Ovary (tissue), 9 donors: ENCODE data around the gene RHOBTB1. TPM values are rescaled to one million over a fixed set of nuclear protein-coding genes. Genes with fewer than 3 reads are reported as not detected.

Experiments
- DNase-seq, 5 donors: peaks; one replicate each; pipeline ENCODE4 v3.0.0-alpha.2; 2019 to 2020
- H3K27ac ChIP-seq, 2 donors: fragments of 200-600 bp; one replicate each; pipeline versions ENCODE4 v1.5.1 to v1.8.0; 2019 to 2022
- H3K27me3 ChIP-seq: fragments of 200-600 bp; one replicate; pipeline ENCODE4 v1.8.0; 2022
- H3K36me3 ChIP-seq: fragments of 200-600 bp; sonication (generic); one replicate; pipeline ENCODE4 v1.5.1; 2019
- H3K4me1 ChIP-seq: one replicate; pipeline ENCODE4 v1.8.1; 2013; ENCODE audit warnings: mild to moderate bottlenecking, moderate library complexity; ENCODE audit not compliant: insufficient read depth
- H3K4me3 ChIP-seq: fragments of 200-600 bp; sonication (generic); one replicate; pipeline ENCODE4 v1.5.1; 2017
- H3K9me3 ChIP-seq, 2 donors: fragments of 200-600 bp in 1 of 2; sonication (generic) in 1 of 2; one replicate each; pipeline versions ENCODE4 v1.5.1 to v1.8.1; 2013 to 2019; ENCODE audit warnings: mild to moderate bottlenecking in 1 of 2, moderate library complexity in 1 of 2
- EP300 ChIP-seq: sonication (generic); formaldehyde crosslinking; IDR thresholded peaks from one replicate; pipeline ENCODE4 v1.6.1; 2017; ENCODE audit warnings: antibody characterized with exemption
- POLR2A ChIP-seq: fragments of 450-650 bp; IDR thresholded peaks from one replicate; pipeline ENCODE4 v1.6.1; 2017; ENCODE audit warnings: antibody characterized with exemption, mild to moderate bottlenecking, moderate library complexity
- WGBS, 3 donors: extraction: QIAGEN DNeasy Blood & Tissue Kit in 1 of 3; methylation state at CpG; one replicate each; pipeline versions ENCODE4 v1.1.5 to v1.1.7; 2013 to 2017; 5-methylcytosine and 5-hydroxymethylcytosine counted together
- intact Hi-C, 4 donors: fragments of 100-400 bp; cut with DNase I; formaldehyde crosslinking; loops; one replicate each; pipeline versions ENCODE4 v1.11.0 to v1.15.1; 2022 to 2023
- polyA plus RNA-seq, 2 donors: library from polyadenylated mRNA; stranded (reverse); fragments of 200-250 nt in 1 of 2; fragments of 350-450 nt in 1 of 2; fragmentation: Illumina TruSeq in 1 of 2; extraction: RNeasy Lipid Tissue Mini Kit (QIAGEN cat#74804) in 1 of 2; gene quantifications; one replicate each; pipeline ENCODE4 v1.2.3, GENCODE V29; 2013 to 2014
- total RNA-seq, 7 donors: library from RNA; depleted of rRNA in 2 of 7; stranded (reverse); fragments of >200 nt in 2 of 7; fragmentation: NEBNext Ultra II Directional in 3 of 7; extraction: Animal tissue kit (Norgen Biotek cat#: 25700) in 3 of 7; gene quantifications; one replicate each; pipeline versions ENCODE4 v1.1.0 to v1.2.4, GENCODE V29; 2016 to 2023
- TF ChIP-seq, protein P1 (sequence below), 3 donors: fragments of 450-650 bp in 2 of 3; fragments of 200-600 bp in 1 of 3; IDR thresholded peaks; one replicate each; pipeline versions ENCODE4 v1.5.1 to v1.8.0; 2016 to 2022; ENCODE audit warnings: antibody characterized with exemption in 3 of 3, mild to moderate bottlenecking in 1 of 3
- donor health status: DM: no; HTN: no; CAD: no; lungs with moderate emphysema.
- donor health status: DM: no; HTN: no; CAD: no.
- donor health status: Bipolar disorder and iron deficiency.
- donor health status: DM: yes; HTN: yes; CAD: no.
- donor health status: DM: no; HTN: no; CAD: no.
- donor health status: DM: yes; HTN: yes; CAD: no.

RHOBTB1 gene
- total and polyA plus RNA-seq, 9 donors, result 5.6 to 23.9 (median 13.0) TPM

- no peaks in the 10 kb centered on the region for H3K27me3 ChIP-seq
- no peaks in the 10 kb centered on the region for H3K36me3 ChIP-seq
- intact Hi-C loops, result loop anchor here in 1 of 4 donors (5.0 to 10.0 kb wide), 2 partner anchors 46 to 119 kb away; no protein-coding TSS in a partner anchor
- peak overlapping the region; percentile 91 to 95 for H3K27ac ChIP-seq
- peak; percentile 72 to 84 (median 77) for DNase-seq
- H3K9me3 ChIP-seq, result no peaks in the 10 kb centered on the region
- WGBS, 3 donors, result 0 to 1% (median 0%) methylated on average over 38 to 44 of the region's 44 CpGs
- TF ChIP-seq EP300, result no peak
- TF ChIP-seq, protein P1, sequence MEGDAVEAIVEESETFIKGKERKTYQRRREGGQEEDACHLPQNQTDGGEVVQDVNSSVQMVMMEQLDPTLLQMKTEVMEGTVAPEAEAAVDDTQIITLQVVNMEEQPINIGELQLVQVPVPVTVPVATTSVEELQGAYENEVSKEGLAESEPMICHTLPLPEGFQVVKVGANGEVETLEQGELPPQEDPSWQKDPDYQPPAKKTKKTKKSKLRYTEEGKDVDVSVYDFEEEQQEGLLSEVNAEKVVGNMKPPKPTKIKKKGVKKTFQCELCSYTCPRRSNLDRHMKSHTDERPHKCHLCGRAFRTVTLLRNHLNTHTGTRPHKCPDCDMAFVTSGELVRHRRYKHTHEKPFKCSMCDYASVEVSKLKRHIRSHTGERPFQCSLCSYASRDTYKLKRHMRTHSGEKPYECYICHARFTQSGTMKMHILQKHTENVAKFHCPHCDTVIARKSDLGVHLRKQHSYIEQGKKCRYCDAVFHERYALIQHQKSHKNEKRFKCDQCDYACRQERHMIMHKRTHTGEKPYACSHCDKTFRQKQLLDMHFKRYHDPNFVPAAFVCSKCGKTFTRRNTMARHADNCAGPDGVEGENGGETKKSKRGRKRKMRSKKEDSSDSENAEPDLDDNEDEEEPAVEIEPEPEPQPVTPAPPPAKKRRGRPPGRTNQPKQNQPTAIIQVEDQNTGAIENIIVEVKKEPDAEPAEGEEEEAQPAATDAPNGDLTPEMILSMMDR (IDR thresholded peaks at IDR 0.05), result no peak
- peak; percentile 18 for TF ChIP-seq POLR2A
- no peaks in the 10 kb centered on the region for H3K4me1 ChIP-seq
- peak overlapping the region; percentile 85 for H3K4me3 ChIP-seq
Measured at GRCh38 chr10:60943316-60944057, 498 bp downstream of the RHOBTB1 start.

DNA sequence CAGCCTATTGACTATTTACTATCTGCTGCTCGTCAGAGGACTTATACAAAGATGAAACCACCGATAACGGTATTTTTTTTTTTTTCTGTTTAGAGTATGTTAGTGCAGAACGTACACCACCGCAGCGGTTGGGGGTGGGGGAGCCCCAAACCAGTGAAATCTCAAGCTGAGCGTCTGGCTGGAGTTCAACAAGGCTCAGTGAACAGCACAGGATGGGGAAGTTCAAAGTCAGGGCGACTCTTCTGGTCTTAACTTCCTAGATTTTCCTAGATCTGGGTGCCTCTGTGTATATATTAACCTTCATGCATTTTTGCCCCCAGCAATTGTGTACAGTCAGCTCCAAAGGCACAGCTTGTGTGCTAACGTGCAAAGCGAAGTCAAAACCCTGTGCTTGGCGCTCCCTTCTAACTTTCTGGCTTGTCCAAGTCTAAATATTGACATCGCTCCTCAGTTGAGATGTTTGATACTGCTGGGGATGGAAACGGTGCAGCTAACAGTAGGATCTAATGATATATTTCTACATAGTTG is 1.1 kb downstream of the RHOBTB1 start:
- peak; percentile 53 to 66 (median 59) for DNase-seq
- Histone ChIP-seq H3K9me3 (no peaks in the 10 kb centered on the region), H3K4me3 (peak overlapping the region; percentile 85), H3K27ac (peak overlapping the region; percentile 91 to 95), H3K36me3 (no peaks in the 10 kb centered on the region), H3K27me3 (no peaks in the 10 kb centered on the region), H3K4me1 (no peaks in the 10 kb centered on the region)
- 0 to 2% (median 0%) methylated on average over 13 of the region's 13 CpGs for WGBS, 3 donors
- intact Hi-C loops, result loop anchor here in 1 of 4 donors (5.0 to 10.0 kb wide), 2 partner anchors 46 to 118 kb away; no protein-coding TSS in a partner anchor
- TF ChIP-seq, protein P1 (IDR thresholded peaks at IDR 0.05), result no peak

- Histone ChIP-seq H3K9me3 (no peaks in the 10 kb centered on the region), H3K27ac (peak overlapping the region in 1 of 2 donors; percentile 95), H3K27me3 (no peaks in the 10 kb centered on the region), H3K4me3 (peak overlapping the region; percentile 85), H3K36me3 (no peaks in the 10 kb centered on the region), H3K4me1 (no peaks in the 10 kb centered on the region)
- TF ChIP-seq POLR2A, result no peak
- no peak for TF ChIP-seq EP300
- TF ChIP-seq, protein P1 (IDR thresholded peaks at IDR 0.05), result no peak
- 4 to 8% (median 6%) methylated on average over 2 of the region's 2 CpGs for WGBS, 3 donors
- no peak for DNase-seq
- intact Hi-C loops, result loop anchor here in 1 of 4 donors (5.0 to 10.0 kb wide), 2 partner anchors 45 to 117 kb away; no protein-coding TSS in a partner anchor
Measured at GRCh38 chr10:60942134-60942787, 1.7 kb downstream of the RHOBTB1 start.

DNA sequence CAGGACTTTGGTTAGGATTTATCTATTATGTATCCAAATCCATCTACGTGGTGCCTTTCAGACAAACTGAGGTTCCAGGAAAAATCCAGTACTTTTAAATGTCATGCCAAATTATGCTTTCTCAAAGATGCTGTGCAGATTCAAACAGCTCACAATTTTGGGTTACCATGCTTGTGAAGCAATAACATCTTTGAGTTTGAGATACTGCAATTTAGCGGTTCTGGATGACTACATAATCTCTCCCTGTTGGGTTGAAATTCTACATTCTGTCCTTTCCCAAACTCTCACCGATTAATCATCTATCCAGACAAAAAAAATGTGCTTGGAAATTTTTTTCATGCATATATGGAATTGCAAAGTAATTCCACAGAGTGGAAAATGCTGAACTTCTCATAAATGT is 3.5 kb downstream of the RHOBTB1 start:
- H3K4me1 ChIP-seq, result peaks cover 1% of the 10 kb centered on the region
- no peak overlapping the region for H3K4me3 ChIP-seq
- no peaks in the 10 kb centered on the region for H3K27me3 ChIP-seq
- TF ChIP-seq POLR2A, result no peak
- TF ChIP-seq, protein P1 (IDR thresholded peaks at IDR 0.05), result no peak
- TF ChIP-seq EP300, result no peak
- intact Hi-C loops, result loop anchor here in 1 of 4 donors (5.0 to 10.0 kb wide), 2 partner anchors 43 to 116 kb away; no protein-coding TSS in a partner anchor
- no peaks in the 10 kb centered on the region for H3K36me3 ChIP-seq
- no peak for DNase-seq
- H3K27ac ChIP-seq, result no peak overlapping the region
- no peaks in the 10 kb centered on the region for H3K9me3 ChIP-seq
- 53 to 75% (median 67%) methylated on average over 3 of the region's 3 CpGs for WGBS, 3 donors
